22Rv1 (cell line): Measurements from ENCODE around the gene DENND2D.

Source experiments
- ZFX ChIP-seq: fragments of 450-650 bp; IDR thresholded peaks from 2 replicates; pipeline ENCODE4 v1.6.1; 2017; ENCODE audit warnings: antibody characterized with exemption, borderline replicate concordance
- TF ChIP-seq, protein P1 (sequence below): fragments of 450-650 bp; IDR thresholded peaks from 2 replicates; pipeline ENCODE4 v1.5.1; 2017; ENCODE audit warnings: mild to moderate bottlenecking

DNA sequence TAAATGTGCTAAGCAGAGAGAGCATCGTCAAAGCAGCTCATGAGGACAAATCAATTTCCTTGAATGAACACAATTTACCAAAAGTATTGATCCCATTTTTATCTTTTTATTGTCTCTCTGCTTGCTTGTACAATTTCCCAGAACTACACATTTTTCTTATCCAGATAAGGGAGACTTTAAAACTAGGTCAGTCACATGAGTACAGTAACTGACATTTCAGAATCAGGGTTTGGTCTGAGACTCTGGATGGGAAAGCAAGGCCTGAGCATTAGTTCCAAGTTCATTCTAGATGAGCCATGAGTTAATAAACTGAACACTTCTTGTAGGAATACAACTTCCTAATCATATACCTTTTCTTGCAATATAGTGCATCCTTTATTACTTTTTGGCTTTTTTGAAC lies 11.5 kb upstream of the DENND2D start:
- TF ChIP-seq, protein P1, sequence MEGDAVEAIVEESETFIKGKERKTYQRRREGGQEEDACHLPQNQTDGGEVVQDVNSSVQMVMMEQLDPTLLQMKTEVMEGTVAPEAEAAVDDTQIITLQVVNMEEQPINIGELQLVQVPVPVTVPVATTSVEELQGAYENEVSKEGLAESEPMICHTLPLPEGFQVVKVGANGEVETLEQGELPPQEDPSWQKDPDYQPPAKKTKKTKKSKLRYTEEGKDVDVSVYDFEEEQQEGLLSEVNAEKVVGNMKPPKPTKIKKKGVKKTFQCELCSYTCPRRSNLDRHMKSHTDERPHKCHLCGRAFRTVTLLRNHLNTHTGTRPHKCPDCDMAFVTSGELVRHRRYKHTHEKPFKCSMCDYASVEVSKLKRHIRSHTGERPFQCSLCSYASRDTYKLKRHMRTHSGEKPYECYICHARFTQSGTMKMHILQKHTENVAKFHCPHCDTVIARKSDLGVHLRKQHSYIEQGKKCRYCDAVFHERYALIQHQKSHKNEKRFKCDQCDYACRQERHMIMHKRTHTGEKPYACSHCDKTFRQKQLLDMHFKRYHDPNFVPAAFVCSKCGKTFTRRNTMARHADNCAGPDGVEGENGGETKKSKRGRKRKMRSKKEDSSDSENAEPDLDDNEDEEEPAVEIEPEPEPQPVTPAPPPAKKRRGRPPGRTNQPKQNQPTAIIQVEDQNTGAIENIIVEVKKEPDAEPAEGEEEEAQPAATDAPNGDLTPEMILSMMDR, result no peak
- no peak for TF ChIP-seq ZFX
